Heart left ventricle (tissue), 16 donors: ENCODE data around the gene TET1. TPM values are rescaled to one million over a fixed set of nuclear protein-coding genes. Genes with fewer than 3 reads are reported as not detected.
"Not testable (repeated sequence)": the region's sequence is repeated elsewhere in the genome, so short reads cannot be mapped to it uniquely, and the experiment has no call there.

Source experiments
- ATAC-seq, 4 donors: fragments of 200-7000 bp; cut with Tn5 transposase; one replicate each; pipeline ENCODE4 v1.9.1; 2020 to 2022; ENCODE audit warnings: moderate library complexity in 4 of 4, mild to moderate bottlenecking in 3 of 4, moderate number of reproducible peaks in 1 of 4
- DNase-seq, 5 donors: peaks; one replicate each; pipeline ENCODE4 v3.0.0-alpha.2; 2020
- H3K27ac ChIP-seq, 12 donors: fragments of 200-600 bp; sonication (generic) in 4 of 12; one replicate each; pipeline versions ENCODE4 v1.5.0 to v1.8.0; 2016 to 2022; ENCODE audit warnings: mild to moderate bottlenecking in 2 of 12
- H3K27me3 ChIP-seq, 9 donors: fragments of 200-600 bp; sonication (generic) in 2 of 9; one replicate each; pipeline versions ENCODE4 v1.5.1 to v1.8.0; 2016 to 2022; ENCODE audit warnings: mild to moderate bottlenecking in 3 of 9
- H3K36me3 ChIP-seq, 9 donors: fragments of 200-600 bp; sonication (generic) in 2 of 9; one replicate each; pipeline versions ENCODE4 v1.5.0 to v1.8.0; 2018 to 2022; ENCODE audit warnings: mild to moderate bottlenecking in 2 of 9
- H3K4me1 ChIP-seq, 12 donors: fragments of 200-600 bp; sonication (generic) in 4 of 12; one replicate each; pipeline versions ENCODE4 v1.5.0 to v1.8.0; 2016 to 2022; ENCODE audit warnings: mild to moderate bottlenecking in 3 of 12
- H3K4me3 ChIP-seq, 12 donors: fragments of 200-600 bp; sonication (generic) in 4 of 12; one replicate each; pipeline versions ENCODE4 v1.5.0 to v1.8.0; 2017 to 2022; ENCODE audit warnings: mild to moderate bottlenecking in 9 of 12, moderate library complexity in 4 of 12
- H3K9me3 ChIP-seq, 12 donors: fragments of 200-600 bp; sonication (generic) in 4 of 12; one replicate each; pipeline versions ENCODE4 v1.5.0 to v1.8.0; 2016 to 2022; ENCODE audit warnings: mild to moderate bottlenecking in 1 of 12
- CTCF ChIP-seq, 12 donors: fragments of 200-600 bp; sonication (generic) in 4 of 12; IDR thresholded peaks; one replicate each; pipeline versions ENCODE4 v1.5.0 to v1.8.0; 2018 to 2022; ENCODE audit warnings: antibody characterized with exemption in 12 of 12, mild to moderate bottlenecking in 5 of 12
- POLR2A ChIP-seq, 2 donors: fragments of 450-650 bp; IDR thresholded peaks; one replicate each; pipeline ENCODE4 v1.6.1; 2017; ENCODE audit warnings: antibody characterized with exemption in 2 of 2, mild to moderate bottlenecking in 2 of 2, moderate library complexity in 2 of 2
- WGBS, 4 donors: extraction: QIAGEN DNeasy Blood & Tissue Kit in 2 of 4; methylation state at CpG; one replicate each; pipeline versions ENCODE4 v1.1.5 to v1.1.7; 2013 to 2018; 5-methylcytosine and 5-hydroxymethylcytosine counted together
- intact Hi-C, 10 donors: fragments of 100-400 bp; cut with DNase I; formaldehyde crosslinking; loops; one replicate each; pipeline versions ENCODE4 v1.11.1 to v1.14.2; 2022
- polyA plus RNA-seq, 2 donors: library from polyadenylated mRNA; stranded (reverse); fragments of 200-250 nt; gene quantifications; one replicate each; pipeline ENCODE4 v1.2.3, GENCODE V29; 2013
- total RNA-seq, 9 donors: library from RNA; depleted of rRNA in 2 of 9; stranded (reverse); fragments of >200 nt in 2 of 9; fragmentation: NEBNext Ultra II Directional in 3 of 9; extraction: Animal tissue kit (Norgen Biotek cat#: 25700) in 3 of 9; gene quantifications; one replicate each; pipeline versions ENCODE4 v1.1.0 to v1.2.4, GENCODE V29; 2016 to 2023
- donor health status: ischemic (EF 13 %, LVEDD 7.1; RV severe dilation, severe dysfunction).
- donor health status: healthy with polysubstance abuse.
- donor health status: DM: no; HTN: yes; CAD: no.
- donor health status: DM: no; HTN: no; CAD: no.
- donor health status: ischemic (EF 25% LVEDD 6.9; RV normal size, moderate dysfunction).
- donor health status: ischemic (EF 25% LVEDD 5.7; RV mildly dilated, moderate dysfunction).
- donor health status: healthy.
- donor health status: DM: yes; HTN: yes; CAD: no.
- donor health status: ischemic (EF 35%, LVEDD 5.7; RV mildly dilated, moderate dysfunction).
- donor health status: nonischemic (EF 11% LVEDD 7.7; RV severe dilation, severe dysfunction).
- donor health status: DM: yes; HTN: yes; CAD: no.
- donor health status: PGD.
- donor health status: ischemic (EF 29% LVEDD 5.4; RV normal size, mild dysfunction).
- donor health status: nonischemic (EF 23%, LVEDD 6.1; RV moderate dilation, normal function).

TET1 gene
- total and polyA plus RNA-seq, 11 donors: 0.27 to 4.1 (median 2.0) TPM

- Histone ChIP-seq H3K36me3 (no peaks in the 10 kb centered on the region), H3K27ac (no peak overlapping the region), H3K4me3 (no peak overlapping the region), H3K9me3 (no peaks in the 10 kb centered on the region), H3K4me1 (peaks cover 0 to 11% (median 0%) of the 10 kb centered on the region in 12 donors), H3K27me3 (no peaks in the 10 kb centered on the region)
- intact Hi-C loops: no loop called here
- 84 to 93% (median 85%) methylated on average over 4 of the region's 4 CpGs for WGBS, 4 donors
- TF ChIP-seq CTCF (IDR thresholded peaks at IDR 0.05) (no peak), POLR2A (IDR thresholded peaks at IDR 0.05) (no peak)
- DNase-seq (no peak), ATAC-seq (no peak)
Observed at GRCh38 chr10:68633816-68634466, 73.8 kb downstream of the TET1 start.

GRCh38 chr10:68636335-68636734 is 76.2 kb downstream of the TET1 start:
- no peaks in the 10 kb centered on the region for H3K27me3 ChIP-seq
- H3K4me3 ChIP-seq: no peak overlapping the region
- no peaks in the 10 kb centered on the region for H3K36me3 ChIP-seq
- intact Hi-C loops: no loop called here
- no peak for TF ChIP-seq POLR2A (IDR thresholded peaks at IDR 0.05)
- no peak for TF ChIP-seq CTCF (IDR thresholded peaks at IDR 0.05)
- no peaks in the 10 kb centered on the region for H3K9me3 ChIP-seq
- no peak overlapping the region for H3K27ac ChIP-seq
- DNase-seq (no peak), ATAC-seq (no peak)
- WGBS, 4 donors: 69 to 84% (median 73%) methylated on average over 3 of the region's 3 CpGs
- peaks cover 0 to 6% (median 0%) of the 10 kb centered on the region in 12 donors for H3K4me1 ChIP-seq

DNA sequence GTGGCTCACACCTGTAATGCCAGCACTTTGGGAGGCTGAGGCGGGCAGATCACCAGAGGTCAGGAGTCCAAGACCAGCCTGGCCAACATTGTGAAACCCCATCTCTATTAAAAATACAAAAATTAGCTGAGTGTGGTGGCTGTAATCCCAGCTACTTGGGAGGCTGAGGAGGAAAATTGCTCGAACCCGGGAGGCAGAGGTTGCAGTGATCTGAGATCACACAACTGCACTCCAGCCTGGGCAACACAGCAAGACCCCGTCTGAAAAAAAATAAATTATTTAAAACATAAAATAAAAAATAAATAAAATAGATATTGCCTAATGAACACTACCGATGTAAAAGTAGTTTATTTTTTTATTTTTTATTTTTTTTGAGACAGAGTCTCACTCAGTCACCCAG is 83.4 kb downstream of the TET1 start:
- H3K27ac ChIP-seq, DNase-seq, H3K27me3 ChIP-seq, intact Hi-C loops, H3K4me3 ChIP-seq, H3K9me3 ChIP-seq, H3K4me1 ChIP-seq, ATAC-seq: not testable (repeated sequence)
- H3K36me3 ChIP-seq: peaks cover 0 to 29% (median 6%) of the 10 kb centered on the region in 9 donors
- 86 to 98% (median 94%) methylated on average over 5 of the region's 5 CpGs for WGBS, 4 donors

- Histone ChIP-seq H3K9me3 (no peaks in the 10 kb centered on the region), H3K4me1 (no peaks in the 10 kb centered on the region), H3K27ac (no peak overlapping the region), H3K4me3 (no peak overlapping the region), H3K36me3 (peaks cover 0 to 29% (median 6%) of the 10 kb centered on the region in 9 donors), H3K27me3 (no peaks in the 10 kb centered on the region)
- no peak for ATAC-seq
- intact Hi-C loops: no loop called here
- TF ChIP-seq POLR2A (IDR thresholded peaks at IDR 0.05): no peak
- 95 to 98% (median 97%) methylated on average over 2 of the region's 2 CpGs for whole genome bisulfite sequencing, 4 donors
- DNase-seq: no peak
Observed at GRCh38 chr10:68647672-68648341, 87.7 kb downstream of the TET1 start.

GRCh38 chr10:68655620-68656126 is 95.5 kb downstream of the TET1 start:
- intact Hi-C loops: no loop called here
- WGBS, 4 donors: 97 to 98% (median 97%) methylated on average over 3 of the region's 3 CpGs

More at GRCh38 chr10:68655620-68656126, 95.5 kb downstream of the TET1 start:
- Histone ChIP-seq H3K4me3 (no peak overlapping the region), H3K4me1 (no peaks in the 10 kb centered on the region), H3K36me3 (peaks cover 0 to 31% (median 0%) of the 10 kb centered on the region in 9 donors), H3K27me3 (no peaks in the 10 kb centered on the region), H3K27ac (no peak overlapping the region), H3K9me3 (no peaks in the 10 kb centered on the region)
- DNase-seq (no peak), ATAC-seq (no peak)
- TF ChIP-seq CTCF (IDR thresholded peaks at IDR 0.05): no peak
- TF ChIP-seq POLR2A (IDR thresholded peaks at IDR 0.05): no peak
